GM23338 (cell line): ENCODE measurements around the gene FOXI2. TPM values are rescaled to one million over a fixed set of nuclear protein-coding genes. Genes with fewer than 3 reads are reported as not detected.

ENCODE experiments used
- ATAC-seq: fragments of 200-7000 bp; cut with Tn5 transposase; 3 replicates; pipeline ENCODE4 v1.9.1; 2020
- DNase-seq: peaks from one replicate; pipeline ENCODE4 v3.0.0-alpha.2; 2015; ENCODE audit warnings: low spot score
- H2AFZ ChIP-seq: fragments of 200-600 bp; sonication (generic); 2 replicates; pipeline ENCODE4 v1.8.0; 2016; ENCODE audit warnings: antibody characterized with exemption, mild to moderate bottlenecking, moderate library complexity
- H3F3A ChIP-seq: fragments of 200-600 bp; sonication (generic); replicated peaks from 2 replicates; pipeline ENCODE4 v1.8.0; 2017; ENCODE audit warnings: antibody characterized with exemption, mixed run types, low read depth
- H3K27ac ChIP-seq: fragments of 200-600 bp; sonication (generic); 2 replicates; pipeline ENCODE4 v1.6.1; 2016; ENCODE audit warnings: low read depth
- H3K27me3 ChIP-seq: fragments of 200-600 bp; sonication (generic); 2 replicates; pipeline ENCODE4 v1.8.0; 2016; ENCODE audit warnings: mild to moderate bottlenecking, mixed run types, moderate library complexity; ENCODE audit not compliant: insufficient read depth
- H3K36me3 ChIP-seq: fragments of 200-600 bp; sonication (generic); 2 replicates; pipeline ENCODE4 v1.8.0; 2016; ENCODE audit warnings: mild to moderate bottlenecking; ENCODE audit not compliant: insufficient read depth
- H3K4me1 ChIP-seq: fragments of 200-600 bp; sonication (generic); 2 replicates; pipeline ENCODE4 v1.8.0; 2016; ENCODE audit warnings: mild to moderate bottlenecking, moderate library complexity; ENCODE audit not compliant: insufficient read depth
- H3K4me2 ChIP-seq: fragments of 200-600 bp; sonication (generic); 2 replicates; pipeline ENCODE4 v1.7.1; 2017; ENCODE audit warnings: mixed run types
- H3K4me3 ChIP-seq: fragments of 200-600 bp; sonication (generic); 2 replicates; pipeline ENCODE4 v1.6.1; 2016; ENCODE audit warnings: mixed run types
- H3K79me2 ChIP-seq: fragments of 200-600 bp; sonication (generic); replicated peaks from 2 replicates; pipeline ENCODE4 v1.8.0; 2017; ENCODE audit warnings: mild to moderate bottlenecking; ENCODE audit not compliant: insufficient read depth
- H3K9me2 ChIP-seq: fragments of 200-600 bp; sonication (generic); 2 replicates; pipeline ENCODE4 v1.8.0; 2017; ENCODE audit not compliant: insufficient read depth
- H4K20me1 ChIP-seq: fragments of 200-600 bp; sonication (generic); replicated peaks from 2 replicates; pipeline ENCODE4 v1.8.0; 2017; ENCODE audit warnings: mild to moderate bottlenecking; ENCODE audit not compliant: insufficient read depth
- H3K27ac Mint-ChIP-seq: 2 replicates; pipeline ENCODE4 v1.8.0; 2020; ENCODE audit warnings: inconsistent platforms, mild to moderate bottlenecking, moderate library complexity, mixed read lengths
- H3K27me3 Mint-ChIP-seq: 3 replicates; pipeline ENCODE4 v1.8.0; 2022; ENCODE audit warnings: low read depth, mild to moderate bottlenecking, moderate library complexity, mixed read lengths, inconsistent platforms; ENCODE audit not compliant: insufficient read depth, poor library complexity
- H3K36me3 Mint-ChIP-seq: 3 replicates; pipeline ENCODE4 v1.8.0; 2021; ENCODE audit warnings: low read depth, mild to moderate bottlenecking, inconsistent platforms, moderate library complexity, mixed read lengths
- H3K4me1 Mint-ChIP-seq: 3 replicates; pipeline ENCODE4 v1.8.0; 2020; ENCODE audit warnings: mild to moderate bottlenecking, inconsistent platforms, mixed read lengths
- H3K4me3 Mint-ChIP-seq: 3 replicates; pipeline ENCODE4 v1.8.0; 2021; ENCODE audit warnings: moderate library complexity, mild to moderate bottlenecking, inconsistent platforms, mixed read lengths
- H3K9me3 Mint-ChIP-seq: 3 replicates; pipeline ENCODE4 v1.8.0; 2020; ENCODE audit warnings: moderate library complexity, mild to moderate bottlenecking, inconsistent platforms, mixed read lengths
- CREB1 ChIP-seq: fragments of 250-450 bp; sonication (Bioruptor Pico); IDR thresholded peaks from 2 replicates; pipeline ENCODE4 v1.5.0; 2020; ENCODE audit warnings: low read depth, mild to moderate bottlenecking, moderate library complexity
- NANOG ChIP-seq: IDR thresholded peaks from 2 replicates; pipeline ENCODE4 v1.6.1; 2016; ENCODE audit warnings: antibody characterized with exemption, borderline replicate concordance
- STAT1 ChIP-seq: IDR thresholded peaks from one replicate; pipeline ENCODE4 v1.6.1; 2016; ENCODE audit warnings: antibody characterized with exemption; ENCODE audit not compliant: unreplicated experiment
- ZNF114 ChIP-seq: fragments of 250-450 bp; sonication (Bioruptor Pico); IDR thresholded peaks from 2 replicates; pipeline ENCODE4 v1.5.0; 2020; ENCODE audit warnings: mild to moderate bottlenecking, moderate library complexity
- ZNF462 ChIP-seq: fragments of 250-450 bp; sonication (Bioruptor Pico); IDR thresholded peaks from 2 replicates; pipeline ENCODE4 v1.5.0; 2020; ENCODE audit warnings: mild to moderate bottlenecking, moderate library complexity
- polyA plus RNA-seq: library from polyadenylated mRNA; unstranded; fragments of >200 nt; fragmentation: Nextera tagmentation; extraction: Ambion mirVana; gene quantifications from 2 replicates; pipeline ENCODE4 v1.2.1, GENCODE V29; 2016
- total RNA-seq: library from RNA; depleted of rRNA; stranded (reverse); fragments of >200 nt; shearing (Covaris generic); gene quantifications from 2 replicates; pipeline ENCODE4 v1.2.3, GENCODE V29; 2014
- TF ChIP-seq, protein P1 (sequence below), 2 experiments: fragments of 200-600 bp in 1 of 2; sonication (generic) in 1 of 2; conservative IDR thresholded peaks; 2 replicates each; pipeline versions ENCODE4 v1.5.1 to v1.6.1; 2016 to 2017; ENCODE audit warnings: antibody characterized with exemption in 2 of 2, low read depth in 2 of 2, mild to moderate bottlenecking in 2 of 2, moderate library complexity in 1 of 2
- TF ChIP-seq, protein P2 (sequence below): IDR thresholded peaks from one replicate; pipeline ENCODE4 v1.6.1; 2018; ENCODE audit warnings: antibody characterized with exemption; ENCODE audit not compliant: unreplicated experiment

Gene FOXI2
- total and polyA plus RNA-seq, 2 experiments from 2014 or later = 0.74 to 1.3 TPM

- Histone ChIP-seq H3K27ac (no peak overlapping the region), H3K9me2 (peaks cover 5% of the 10 kb centered on the region), H3K79me2 (no peaks in the 10 kb centered on the region), H3K4me1 (no peaks in the 10 kb centered on the region), H4K20me1 (no peaks in the 10 kb centered on the region), H2AFZ (no peak overlapping the region), H3F3A (no peaks in the 10 kb centered on the region), H3K36me3 (no peaks in the 10 kb centered on the region), H3K4me3 (no peak overlapping the region), H3K4me2 (no peak overlapping the region), H3K27me3 (no peaks in the 10 kb centered on the region)
- Mint-ChIP-seq H3K27me3 (peaks cover 4% of the 10 kb centered on the region), H3K4me3 (no peak overlapping the region), H3K27ac (no peak overlapping the region), H3K9me3 (no peaks in the 10 kb centered on the region), H3K36me3 (no peaks in the 10 kb centered on the region), H3K4me1 (peaks cover 5% of the 10 kb centered on the region)
- TF ChIP-seq ZNF462 (CRISPR knock-in tag) (no peak), CREB1 (CRISPR knock-in tag) (no peak), NANOG (no peak), STAT1 (no peak), ZNF114 (no peak)
- TF ChIP-seq, protein P1, sequence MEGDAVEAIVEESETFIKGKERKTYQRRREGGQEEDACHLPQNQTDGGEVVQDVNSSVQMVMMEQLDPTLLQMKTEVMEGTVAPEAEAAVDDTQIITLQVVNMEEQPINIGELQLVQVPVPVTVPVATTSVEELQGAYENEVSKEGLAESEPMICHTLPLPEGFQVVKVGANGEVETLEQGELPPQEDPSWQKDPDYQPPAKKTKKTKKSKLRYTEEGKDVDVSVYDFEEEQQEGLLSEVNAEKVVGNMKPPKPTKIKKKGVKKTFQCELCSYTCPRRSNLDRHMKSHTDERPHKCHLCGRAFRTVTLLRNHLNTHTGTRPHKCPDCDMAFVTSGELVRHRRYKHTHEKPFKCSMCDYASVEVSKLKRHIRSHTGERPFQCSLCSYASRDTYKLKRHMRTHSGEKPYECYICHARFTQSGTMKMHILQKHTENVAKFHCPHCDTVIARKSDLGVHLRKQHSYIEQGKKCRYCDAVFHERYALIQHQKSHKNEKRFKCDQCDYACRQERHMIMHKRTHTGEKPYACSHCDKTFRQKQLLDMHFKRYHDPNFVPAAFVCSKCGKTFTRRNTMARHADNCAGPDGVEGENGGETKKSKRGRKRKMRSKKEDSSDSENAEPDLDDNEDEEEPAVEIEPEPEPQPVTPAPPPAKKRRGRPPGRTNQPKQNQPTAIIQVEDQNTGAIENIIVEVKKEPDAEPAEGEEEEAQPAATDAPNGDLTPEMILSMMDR (conservative IDR thresholded peaks at IDR 0.05; ENCODE audit: low read depth in 2 of 2) = no peak
- TF ChIP-seq, protein P2, sequence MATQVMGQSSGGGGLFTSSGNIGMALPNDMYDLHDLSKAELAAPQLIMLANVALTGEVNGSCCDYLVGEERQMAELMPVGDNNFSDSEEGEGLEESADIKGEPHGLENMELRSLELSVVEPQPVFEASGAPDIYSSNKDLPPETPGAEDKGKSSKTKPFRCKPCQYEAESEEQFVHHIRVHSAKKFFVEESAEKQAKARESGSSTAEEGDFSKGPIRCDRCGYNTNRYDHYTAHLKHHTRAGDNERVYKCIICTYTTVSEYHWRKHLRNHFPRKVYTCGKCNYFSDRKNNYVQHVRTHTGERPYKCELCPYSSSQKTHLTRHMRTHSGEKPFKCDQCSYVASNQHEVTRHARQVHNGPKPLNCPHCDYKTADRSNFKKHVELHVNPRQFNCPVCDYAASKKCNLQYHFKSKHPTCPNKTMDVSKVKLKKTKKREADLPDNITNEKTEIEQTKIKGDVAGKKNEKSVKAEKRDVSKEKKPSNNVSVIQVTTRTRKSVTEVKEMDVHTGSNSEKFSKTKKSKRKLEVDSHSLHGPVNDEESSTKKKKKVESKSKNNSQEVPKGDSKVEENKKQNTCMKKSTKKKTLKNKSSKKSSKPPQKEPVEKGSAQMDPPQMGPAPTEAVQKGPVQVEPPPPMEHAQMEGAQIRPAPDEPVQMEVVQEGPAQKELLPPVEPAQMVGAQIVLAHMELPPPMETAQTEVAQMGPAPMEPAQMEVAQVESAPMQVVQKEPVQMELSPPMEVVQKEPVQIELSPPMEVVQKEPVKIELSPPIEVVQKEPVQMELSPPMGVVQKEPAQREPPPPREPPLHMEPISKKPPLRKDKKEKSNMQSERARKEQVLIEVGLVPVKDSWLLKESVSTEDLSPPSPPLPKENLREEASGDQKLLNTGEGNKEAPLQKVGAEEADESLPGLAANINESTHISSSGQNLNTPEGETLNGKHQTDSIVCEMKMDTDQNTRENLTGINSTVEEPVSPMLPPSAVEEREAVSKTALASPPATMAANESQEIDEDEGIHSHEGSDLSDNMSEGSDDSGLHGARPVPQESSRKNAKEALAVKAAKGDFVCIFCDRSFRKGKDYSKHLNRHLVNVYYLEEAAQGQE = no peak
- DNase-seq (no peak), ATAC-seq (no peak)
Observed at GRCh38 chr10:127756264-127756663, 19.3 kb downstream of the FOXI2 start.
